Measurements from ENCODE around the gene NR6A1. TPM values are rescaled to one million over a fixed set of nuclear protein-coding genes. Genes with fewer than 3 reads are reported as not detected.

The NR6A1 gene
- total RNA-seq, 1 donor from 2014 or later, result 0.92 TPM

DNA sequence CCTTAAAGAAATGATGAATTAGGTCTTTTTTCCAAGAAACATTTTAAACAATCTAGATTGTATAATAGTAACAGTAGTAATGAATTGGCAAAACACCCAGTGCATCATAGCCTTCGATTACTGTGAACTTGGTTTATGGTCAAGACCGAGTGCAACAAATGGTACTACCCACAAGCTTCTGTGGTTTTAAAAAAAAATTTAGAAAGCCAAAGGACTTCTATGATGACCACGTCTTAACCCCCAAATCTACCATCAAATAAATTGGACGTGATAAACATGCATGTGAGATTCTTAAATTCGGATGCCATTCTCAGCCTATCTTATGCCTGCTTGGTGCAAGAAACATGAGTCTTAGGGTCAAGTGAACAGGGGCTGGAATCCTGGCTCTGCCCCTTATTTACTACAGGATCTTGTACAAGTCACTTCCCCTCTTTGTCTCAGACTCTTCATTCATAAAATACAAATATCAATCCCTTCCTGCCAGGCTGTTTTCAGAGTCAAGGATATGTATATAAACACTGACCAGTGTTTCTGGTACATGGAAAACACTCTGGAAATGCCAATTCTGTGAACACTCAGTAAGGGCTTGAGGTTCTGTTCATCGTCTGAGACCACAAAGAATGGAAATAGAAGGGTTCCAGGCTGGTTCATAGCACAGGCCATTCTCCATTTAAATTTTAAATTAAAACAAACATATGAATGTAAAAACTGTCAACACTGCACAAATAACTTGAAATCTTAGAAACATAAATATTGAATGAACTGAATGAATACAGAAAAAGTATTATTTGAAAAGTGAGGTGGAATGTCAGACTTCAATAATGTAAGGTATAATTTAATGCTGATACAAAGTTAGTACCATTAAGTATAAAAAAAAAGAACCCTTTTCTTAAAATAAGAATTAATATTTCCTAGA lies 107.8 kb downstream of the NR6A1 start:
- TF ChIP-seq, protein P1, sequence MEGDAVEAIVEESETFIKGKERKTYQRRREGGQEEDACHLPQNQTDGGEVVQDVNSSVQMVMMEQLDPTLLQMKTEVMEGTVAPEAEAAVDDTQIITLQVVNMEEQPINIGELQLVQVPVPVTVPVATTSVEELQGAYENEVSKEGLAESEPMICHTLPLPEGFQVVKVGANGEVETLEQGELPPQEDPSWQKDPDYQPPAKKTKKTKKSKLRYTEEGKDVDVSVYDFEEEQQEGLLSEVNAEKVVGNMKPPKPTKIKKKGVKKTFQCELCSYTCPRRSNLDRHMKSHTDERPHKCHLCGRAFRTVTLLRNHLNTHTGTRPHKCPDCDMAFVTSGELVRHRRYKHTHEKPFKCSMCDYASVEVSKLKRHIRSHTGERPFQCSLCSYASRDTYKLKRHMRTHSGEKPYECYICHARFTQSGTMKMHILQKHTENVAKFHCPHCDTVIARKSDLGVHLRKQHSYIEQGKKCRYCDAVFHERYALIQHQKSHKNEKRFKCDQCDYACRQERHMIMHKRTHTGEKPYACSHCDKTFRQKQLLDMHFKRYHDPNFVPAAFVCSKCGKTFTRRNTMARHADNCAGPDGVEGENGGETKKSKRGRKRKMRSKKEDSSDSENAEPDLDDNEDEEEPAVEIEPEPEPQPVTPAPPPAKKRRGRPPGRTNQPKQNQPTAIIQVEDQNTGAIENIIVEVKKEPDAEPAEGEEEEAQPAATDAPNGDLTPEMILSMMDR (IDR thresholded peaks at IDR 0.05; ENCODE audit: insufficient read depth, low read length, poor library complexity, severe bottlenecking), result no peak
- Histone ChIP-seq H3K4me3 (ENCODE audit: low read depth, low read length) (no peak overlapping the region), H3K27me3 (ENCODE audit: control insufficient read depth, insufficient read depth, low read length) (no peaks in the 10 kb centered on the region), H3K36me3 (ENCODE audit: control insufficient read depth, insufficient read depth, low read length) (no peaks in the 10 kb centered on the region)
- DNase-seq (ENCODE audit: low read depth), result no peak

DNA sequence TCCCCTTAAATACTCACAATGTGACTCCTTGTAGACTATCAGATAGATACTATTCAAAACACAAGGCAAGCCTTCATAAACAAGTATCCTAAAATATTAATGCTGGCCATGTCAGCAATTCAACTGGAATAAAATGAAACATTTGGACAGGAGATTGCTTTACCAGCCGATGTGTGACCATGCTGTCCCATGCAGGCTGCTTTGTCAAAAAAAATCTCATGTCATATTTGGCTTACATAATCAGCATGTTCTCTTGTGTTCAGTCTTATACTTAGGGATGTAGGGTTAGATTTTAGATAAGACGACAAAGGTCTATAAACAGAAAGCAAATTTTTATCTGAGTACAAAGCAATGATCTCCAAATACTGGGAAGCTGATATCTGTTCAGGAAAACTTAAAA lies 108.5 kb downstream of the NR6A1 start:
- TF ChIP-seq, protein P1 (IDR thresholded peaks at IDR 0.05; ENCODE audit: insufficient read depth, low read length, poor library complexity, severe bottlenecking), result no peak
- H3K27me3 ChIP-seq (ENCODE audit: control insufficient read depth, insufficient read depth, low read length), result no peaks in the 10 kb centered on the region
- no peaks in the 10 kb centered on the region for H3K36me3 ChIP-seq (ENCODE audit: control insufficient read depth, insufficient read depth, low read length)
- H3K4me3 ChIP-seq (ENCODE audit: low read depth, low read length), result no peak overlapping the region
- DNase-seq (ENCODE audit: low read depth), result no peak

DNA sequence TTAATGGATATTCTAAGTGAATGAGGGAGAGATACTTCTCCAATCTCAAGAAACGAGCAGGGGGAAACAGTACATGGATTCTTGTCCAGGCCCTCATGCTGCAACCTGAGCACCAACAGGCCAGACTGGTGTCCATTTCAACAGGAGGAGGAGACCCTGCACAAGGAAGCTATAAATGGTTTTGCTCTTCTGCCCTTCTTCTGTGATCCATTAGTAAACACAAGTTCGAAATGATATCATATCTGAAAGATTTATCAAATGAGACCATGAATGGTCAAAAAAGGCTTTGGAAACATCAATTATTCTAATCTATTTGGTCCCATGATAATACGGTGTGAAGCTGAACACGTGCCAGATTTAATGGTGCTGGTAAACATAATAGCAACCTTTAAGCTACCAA lies 109.8 kb downstream of the NR6A1 start:
- TF ChIP-seq, protein P1 (IDR thresholded peaks at IDR 0.05; ENCODE audit: insufficient read depth, low read length, poor library complexity, severe bottlenecking), result no peak
- Histone ChIP-seq H3K36me3 (ENCODE audit: control insufficient read depth, insufficient read depth, low read length) (no peaks in the 10 kb centered on the region), H3K4me3 (ENCODE audit: low read depth, low read length) (peak overlapping the region; percentile 13), H3K27me3 (ENCODE audit: control insufficient read depth, insufficient read depth, low read length) (no peaks in the 10 kb centered on the region)
- DNase-seq (ENCODE audit: low read depth), result no peak

DNA sequence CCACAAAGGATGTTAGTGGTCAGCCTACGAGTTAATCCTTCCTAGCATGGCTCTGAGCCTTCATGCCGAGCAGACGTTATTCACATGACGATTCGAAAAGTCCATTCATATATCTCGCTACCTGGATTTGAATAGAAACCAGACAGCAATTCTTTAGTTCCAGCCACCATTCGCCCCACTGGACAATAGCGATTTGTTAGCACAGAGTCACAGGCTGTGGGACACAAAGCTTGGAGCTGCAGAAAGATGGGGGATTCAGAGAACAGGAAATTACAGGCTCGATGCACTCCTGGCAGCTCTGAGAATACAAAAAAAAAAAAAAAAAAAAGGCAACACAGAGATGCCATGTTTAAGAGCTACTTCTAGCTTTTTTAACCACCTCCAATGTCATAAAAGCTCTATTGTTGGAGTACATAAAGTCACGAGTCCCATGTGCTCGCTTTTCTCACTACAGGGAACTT lies 110.7 kb downstream of the NR6A1 start:
- DNase-seq (ENCODE audit: low read depth), result no peak
- Histone ChIP-seq H3K36me3 (ENCODE audit: control insufficient read depth, insufficient read depth, low read length) (no peaks in the 10 kb centered on the region), H3K27me3 (ENCODE audit: control insufficient read depth, insufficient read depth, low read length) (no peaks in the 10 kb centered on the region), H3K4me3 (ENCODE audit: low read depth, low read length) (peak overlapping the region; percentile 62)
- TF ChIP-seq, protein P1 (IDR thresholded peaks at IDR 0.05; ENCODE audit: insufficient read depth, low read length, poor library complexity, severe bottlenecking), result no peak

DNA sequence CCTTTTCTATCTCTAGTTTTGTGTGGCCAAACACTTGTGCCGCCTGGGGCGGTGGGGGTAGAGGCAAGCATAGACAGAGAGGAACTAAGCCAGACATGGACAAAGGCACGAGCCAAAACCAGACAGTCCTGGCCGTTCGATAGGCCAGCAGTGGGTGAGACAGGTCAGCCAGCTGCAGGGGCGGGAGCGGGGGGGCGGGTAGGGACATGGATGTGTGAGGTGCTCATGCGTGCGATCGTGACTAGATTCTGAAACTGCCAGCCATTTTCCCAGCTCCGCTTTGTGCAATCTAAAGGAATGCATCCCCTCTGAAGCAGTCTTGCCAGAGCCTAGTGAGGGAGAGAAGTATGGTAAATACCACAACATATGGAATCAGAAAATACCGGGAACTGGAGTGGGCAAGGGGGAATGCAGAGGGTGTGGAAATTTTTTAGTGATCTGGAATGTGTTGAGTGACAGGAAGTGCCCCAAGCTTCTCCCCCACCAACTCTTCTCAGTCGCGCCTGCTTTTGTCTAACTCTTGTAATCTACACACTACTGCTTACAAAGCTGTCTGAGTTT lies 111.9 kb downstream of the NR6A1 start:
- TF ChIP-seq, protein P1 (IDR thresholded peaks at IDR 0.05; ENCODE audit: insufficient read depth, low read length, poor library complexity, severe bottlenecking), result no peak
- Histone ChIP-seq H3K27me3 (ENCODE audit: control insufficient read depth, insufficient read depth, low read length) (no peaks in the 10 kb centered on the region), H3K36me3 (ENCODE audit: control insufficient read depth, insufficient read depth, low read length) (no peaks in the 10 kb centered on the region), H3K4me3 (ENCODE audit: low read depth, low read length) (peak overlapping the region; percentile 62)
- peak; percentile 88 for DNase-seq (ENCODE audit: low read depth)
